BJ (cell line): ENCODE data around the gene HBD. TPM values are rescaled to one million over a fixed set of nuclear protein-coding genes. Genes with fewer than 3 reads are reported as not detected.

Source experiments
- CTCF ChIA-PET: fragments of 350-600 bp; formaldehyde crosslinking; extraction: SDS; loops from one replicate; lab custom pipeline; 2021; ENCODE audit warnings: antibody characterized with exemption, inconsistent platforms; lab: Yijun Ruan, JAX
- POLR2A ChIA-PET: fragments of 300-600 bp; sonication (Branson Sonifier 250); formaldehyde crosslinking; extraction: SDS; loops from one replicate; lab custom pipeline; 2021; ENCODE audit warnings: antibody characterized with exemption; lab: Charles Lee
- DNase-seq: peaks from one replicate; pipeline ENCODE4 v3.0.0-alpha.2; 2011; ENCODE audit warnings: low read depth
- H3K27me3 ChIP-seq: 2 replicates; pipeline ENCODE4 v1.6.0; 2011; ENCODE audit warnings: low read length; ENCODE audit not compliant: control insufficient read depth, insufficient read depth
- H3K36me3 ChIP-seq: 2 replicates; pipeline ENCODE4 v1.5.1; 2011; ENCODE audit warnings: low read length; ENCODE audit not compliant: control insufficient read depth, insufficient read depth
- H3K4me3 ChIP-seq: 2 replicates; pipeline ENCODE4 v1.5.1; 2011; ENCODE audit warnings: low read depth, mild to moderate bottlenecking, control low read depth, low read length
- CTCF ChIP-seq: IDR thresholded peaks from 2 replicates; pipeline ENCODE4 v1.5.1; 2011; ENCODE audit warnings: low read depth, mild to moderate bottlenecking, control low read depth, inconsistent platforms, low read length, moderate library complexity; ENCODE audit not compliant: insufficient read depth
- polyA plus RNA-seq: library from polyadenylated mRNA; depleted of rRNA; stranded (reverse); fragments of >200 nt; gene quantifications from 2 replicates; pipeline ENCODE4 v1.2.3, GENCODE V29; 2011

Gene HBD
- polyA plus RNA-seq, 1 experiment = 1.0 TPM

DNA sequence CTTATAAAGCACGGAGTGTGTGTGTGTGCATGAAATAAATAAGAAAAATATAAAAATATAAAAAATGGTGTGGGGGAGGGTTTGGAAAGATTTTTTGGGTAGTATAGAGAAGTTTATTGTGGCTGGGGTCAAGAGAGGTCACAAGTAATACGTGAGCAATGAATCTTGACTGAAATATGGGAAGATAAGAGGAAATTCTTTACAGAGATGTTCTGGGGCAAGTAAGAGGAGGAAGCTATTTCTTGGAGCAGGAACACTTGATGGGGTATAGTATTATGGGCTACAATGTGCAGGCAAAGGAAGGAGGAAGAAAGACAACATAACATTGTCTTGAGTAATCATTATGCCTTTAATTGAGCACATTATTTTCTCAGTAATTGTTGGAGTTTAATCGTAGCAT is 2.1 kb downstream of the HBD start:
- ChIA-PET CTCF (no interaction called here), POLR2A (no interaction called here)
- Histone ChIP-seq H3K36me3 (no peaks in the 10 kb centered on the region), H3K27me3 (no peaks in the 10 kb centered on the region), H3K4me3 (no peak overlapping the region)
- DNase-seq = no peak
- no peak for TF ChIP-seq CTCF

GRCh38 chr11:5231111-5231510 is 3.2 kb downstream of the HBD start:
- no peak overlapping the region for H3K4me3 ChIP-seq
- no peak for DNase-seq
- ChIA-PET POLR2A (no interaction called here), CTCF (interaction anchor here (0.6 to 0.7 kb wide), 2 partner anchors 9 to 17 kb away, joined by 3 read pairs; no protein-coding TSS in a partner anchor)
- H3K36me3 ChIP-seq = no peaks in the 10 kb centered on the region
- no peaks in the 10 kb centered on the region for H3K27me3 ChIP-seq
- TF ChIP-seq CTCF = no peak

- DNase-seq = no peak
- CTCF ChIA-PET = no interaction called here
- TF ChIP-seq CTCF = no peak
- H3K36me3 ChIP-seq = no peaks in the 10 kb centered on the region
- H3K27me3 ChIP-seq = no peaks in the 10 kb centered on the region
- POLR2A ChIA-PET = no interaction called here
- no peak overlapping the region for H3K4me3 ChIP-seq
Observed at GRCh38 chr11:5230266-5230665, 4.0 kb downstream of the HBD start.

DNA sequence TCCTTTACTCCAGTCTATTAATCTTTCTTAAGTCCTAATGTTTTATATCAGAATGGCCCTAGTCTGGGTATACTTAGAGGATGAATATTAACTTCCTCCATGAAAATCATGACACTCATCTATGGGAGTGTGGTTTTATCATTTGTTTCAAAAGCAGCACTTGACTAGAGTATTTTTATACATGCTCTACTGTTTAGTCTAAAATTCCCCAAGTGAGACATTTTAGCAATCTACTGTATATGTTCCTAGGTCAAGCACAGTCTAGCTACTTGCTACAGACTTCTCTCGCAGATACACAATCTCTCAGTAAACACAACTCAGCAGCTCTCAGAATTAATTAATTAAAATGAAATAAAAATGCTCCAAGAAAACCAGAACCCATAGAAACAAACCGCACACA is 4.5 kb downstream of the HBD start:
- CTCF ChIA-PET = no interaction called here
- POLR2A ChIA-PET = no interaction called here
- no peak for DNase-seq
- Histone ChIP-seq H3K36me3 (no peaks in the 10 kb centered on the region), H3K27me3 (no peaks in the 10 kb centered on the region), H3K4me3 (no peak overlapping the region)
- no peak for TF ChIP-seq CTCF

DNA sequence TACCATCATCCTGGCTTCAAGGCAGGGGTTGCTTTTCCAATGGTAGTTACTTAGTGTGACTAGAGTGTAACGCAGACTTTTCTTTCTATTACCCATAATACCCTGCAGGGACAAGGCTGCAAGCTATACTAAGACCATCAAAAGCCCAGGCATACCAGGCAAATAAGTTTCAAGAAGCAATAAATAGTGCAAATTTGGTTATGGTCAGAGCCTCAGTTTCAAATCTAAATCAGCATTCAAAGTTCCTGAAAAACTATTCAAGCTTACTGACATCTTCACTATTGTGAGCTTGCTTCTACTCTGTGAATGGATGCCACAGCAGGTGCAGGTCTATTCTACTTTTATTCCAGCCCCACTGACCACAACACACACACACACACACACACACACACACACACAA is 4.9 kb downstream of the HBD start:
- no peak for DNase-seq
- H3K4me3 ChIP-seq = no peak overlapping the region
- TF ChIP-seq CTCF = no peak
- no peaks in the 10 kb centered on the region for H3K36me3 ChIP-seq
- CTCF ChIA-PET = no interaction called here
- H3K27me3 ChIP-seq = no peaks in the 10 kb centered on the region
- POLR2A ChIA-PET = no interaction called here
